Stimulated activated CD8-positive, alpha-beta memory T cell treated with anti-CD3 and anti-CD28 coated beads, Interleukin-15, amount 100 ng/mL, for 48 hours (primary cell): ENCODE measurements around the gene SAMD5.

Experiments
- DNase-seq, 2 donors: peaks; one replicate each; pipeline ENCODE4 v3.0.0-alpha.2; 2020; ENCODE audit warnings: low read depth in 2 of 2

Gene SAMD5

DNA sequence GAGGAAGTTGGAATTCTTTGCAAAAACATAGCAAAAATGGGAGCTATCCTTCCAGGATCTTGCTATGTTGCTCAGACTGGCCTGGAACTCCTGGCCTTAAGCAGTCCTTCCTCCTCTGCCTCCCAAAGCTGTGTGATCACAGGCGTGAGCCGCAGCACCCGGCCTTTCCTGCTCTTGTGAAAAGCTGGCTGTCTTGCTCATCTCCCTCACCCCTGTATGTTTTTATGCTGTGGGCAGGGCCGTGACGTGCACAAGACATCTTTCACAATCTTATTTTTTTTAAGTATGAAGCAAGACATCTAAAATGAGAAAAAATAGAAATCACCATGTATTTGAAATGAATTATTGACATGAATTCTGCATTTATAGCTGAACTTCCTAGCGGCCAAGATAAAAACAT is 110.4 kb downstream of the SAMD5 start:
- no peak for DNase-seq
